MM.1S (cell line): ENCODE measurements around the gene SREBF2.

Experiments used
- CTCF ChIP-seq: fragments of 300-600 bp; sonication (generic); IDR thresholded peaks from 2 replicates; pipeline ENCODE4 v1.5.1; 2016; ENCODE audit warnings: antibody characterized with exemption, low read length, mixed read lengths
- EZH2 ChIP-seq: fragments of 300-600 bp; sonication (generic); optimal IDR thresholded peaks from 2 replicates; pipeline ENCODE3; 2017; ENCODE audit warnings: low read depth, mild to moderate bottlenecking, antibody characterized with exemption, low read length, mixed read lengths
- EZH2phosphoT487 ChIP-seq: fragments of 300-600 bp; sonication (generic); IDR thresholded peaks from 2 replicates; pipeline ENCODE4 v1.6.1; 2018; ENCODE audit warnings: antibody characterized with exemption, low read length

GRCh38 chr22:41836551-41836950, 3.6 kb downstream of the SREBF2 start:
- no peak for TF ChIP-seq EZH2phosphoT487
- TF ChIP-seq CTCF = no peak
- TF ChIP-seq EZH2 = no peak
